Upper lobe of right lung (tissue), 1 donor: Measurements from ENCODE around the gene SRP68. TPM values are rescaled to one million over a fixed set of nuclear protein-coding genes. Genes with fewer than 3 reads are reported as not detected.

Experiments
- ATAC-seq: fragments of 200-7000 bp; cut with Tn5 transposase; one replicate; pipeline ENCODE4 v1.9.1; 2020; ENCODE audit warnings: mild to moderate bottlenecking, moderate library complexity
- DNase-seq: peaks from one replicate; pipeline ENCODE4 v3.0.0-alpha.2; 2020
- H3K27ac ChIP-seq: fragments of 200-600 bp; one replicate; pipeline ENCODE4 v1.8.0; 2022
- H3K27me3 ChIP-seq: fragments of 200-600 bp; one replicate; pipeline ENCODE4 v1.8.0; 2022; ENCODE audit warnings: mild to moderate bottlenecking
- H3K36me3 ChIP-seq: fragments of 200-600 bp; one replicate; pipeline ENCODE4 v1.8.0; 2022
- H3K4me1 ChIP-seq: fragments of 200-600 bp; one replicate; pipeline ENCODE4 v1.8.0; 2022
- H3K4me3 ChIP-seq: fragments of 200-600 bp; one replicate; pipeline ENCODE4 v1.8.0; 2022; ENCODE audit warnings: mild to moderate bottlenecking
- H3K9me3 ChIP-seq: fragments of 200-600 bp; one replicate; pipeline ENCODE4 v1.8.0; 2022
- CTCF ChIP-seq: fragments of 200-600 bp; IDR thresholded peaks from one replicate; pipeline ENCODE4 v1.8.0; 2022; ENCODE audit warnings: antibody characterized with exemption
- intact Hi-C: fragments of 100-400 bp; cut with DNase I; formaldehyde crosslinking; loops from one replicate; pipeline ENCODE4 v1.11.0; 2022
- total RNA-seq: library from RNA; stranded (reverse); fragmentation: NEBNext Ultra II Directional; extraction: Animal tissue kit (Norgen Biotek cat#: 25700); gene quantifications from one replicate; pipeline ENCODE4 v1.2.1, GENCODE V29; 2021
- donor health status: DM: no; HTN: yes; CAD: no; lungs with severe emphysema.

Gene SRP68
- total RNA-seq, 1 donor from 2014 or later = 74.9 TPM

GRCh38 chr17:76008208-76008607 lies 64.1 kb downstream of the SRP68 start:
- Histone ChIP-seq H3K4me3 (no peak overlapping the region), H3K9me3 (no peaks in the 10 kb centered on the region), H3K4me1 (peaks cover 12% of the 10 kb centered on the region), H3K27ac (no peak overlapping the region), H3K27me3 (no peaks in the 10 kb centered on the region), H3K36me3 (no peaks in the 10 kb centered on the region)
- ATAC-seq (no peak), DNase-seq (no peak)
- intact Hi-C loops = loop anchor here (5.0 kb wide), 1 partner anchor 101 kb away; no protein-coding TSS in a partner anchor
- no peak for TF ChIP-seq CTCF

GRCh38 chr17:76007850-76008165 lies 64.5 kb downstream of the SRP68 start:
- Histone ChIP-seq H3K9me3 (no peaks in the 10 kb centered on the region), H3K4me1 (peaks cover 16% of the 10 kb centered on the region), H3K27me3 (no peaks in the 10 kb centered on the region), H3K27ac (no peak overlapping the region), H3K4me3 (no peak overlapping the region), H3K36me3 (no peaks in the 10 kb centered on the region)
- intact Hi-C loops = loop anchor here (5.0 kb wide), 1 partner anchor 101 kb away; no protein-coding TSS in a partner anchor
- ATAC-seq (no peak), DNase-seq (no peak)
- no peak for TF ChIP-seq CTCF

DNA sequence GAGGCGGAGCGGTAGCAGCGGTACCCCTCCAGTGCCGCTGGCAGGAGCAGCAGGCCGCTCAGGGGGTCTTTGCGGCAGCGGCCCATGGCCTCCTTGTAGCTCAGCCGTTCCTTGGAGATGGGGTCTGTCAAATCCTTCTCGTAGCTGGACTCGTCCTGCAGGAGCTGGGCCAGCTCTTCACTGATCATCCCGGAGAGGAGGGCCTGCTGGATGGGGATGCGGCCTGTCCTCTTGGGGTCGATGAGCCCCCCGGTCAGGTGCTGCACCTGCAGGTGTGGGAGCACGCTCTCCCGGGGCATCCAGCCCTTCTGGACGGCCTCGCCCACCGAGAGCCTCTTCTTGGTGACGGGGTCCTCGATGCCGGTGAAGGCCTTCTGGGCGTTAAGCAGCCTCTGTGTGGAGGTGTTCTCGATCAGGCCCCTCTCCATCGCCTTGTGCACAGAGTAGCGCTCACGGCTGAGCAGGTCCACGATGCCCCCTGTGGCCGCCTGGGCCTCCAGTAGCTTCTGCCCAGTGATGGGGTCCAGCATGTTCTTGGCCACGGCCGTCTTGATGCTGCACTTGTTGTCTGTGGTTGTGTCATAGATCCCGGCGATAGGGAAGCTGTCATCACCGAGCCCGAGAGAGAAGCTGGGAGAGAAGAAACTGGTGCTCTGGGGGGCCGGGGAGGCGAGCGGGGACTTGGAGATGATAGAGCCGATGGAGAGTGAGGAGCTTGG lies 65.0 kb downstream of the SRP68 start:
- Histone ChIP-seq H3K4me3 (no peak overlapping the region), H3K27ac (no peak overlapping the region), H3K36me3 (no peaks in the 10 kb centered on the region), H3K4me1 (peaks cover 16% of the 10 kb centered on the region), H3K27me3 (no peaks in the 10 kb centered on the region), H3K9me3 (no peaks in the 10 kb centered on the region)
- DNase-seq (no peak), ATAC-seq (no peak)
- intact Hi-C loops = loop anchor here (5.0 kb wide), 1 partner anchor 100 kb away; no protein-coding TSS in a partner anchor
- no peak for TF ChIP-seq CTCF

- peak; percentile 60 for ATAC-seq
- no peak for DNase-seq
- intact Hi-C loops = loop anchor here (5.0 kb wide), 1 partner anchor 98 kb away; no protein-coding TSS in a partner anchor
- Histone ChIP-seq H3K9me3 (no peaks in the 10 kb centered on the region), H3K36me3 (no peaks in the 10 kb centered on the region), H3K27ac (peak overlapping the region; percentile 72), H3K4me3 (no peak overlapping the region), H3K4me1 (peaks cover 16% of the 10 kb centered on the region), H3K27me3 (no peaks in the 10 kb centered on the region)
- peak; percentile 68 for TF ChIP-seq CTCF
Observed at GRCh38 chr17:76005263-76006149, 66.8 kb downstream of the SRP68 start.

DNA sequence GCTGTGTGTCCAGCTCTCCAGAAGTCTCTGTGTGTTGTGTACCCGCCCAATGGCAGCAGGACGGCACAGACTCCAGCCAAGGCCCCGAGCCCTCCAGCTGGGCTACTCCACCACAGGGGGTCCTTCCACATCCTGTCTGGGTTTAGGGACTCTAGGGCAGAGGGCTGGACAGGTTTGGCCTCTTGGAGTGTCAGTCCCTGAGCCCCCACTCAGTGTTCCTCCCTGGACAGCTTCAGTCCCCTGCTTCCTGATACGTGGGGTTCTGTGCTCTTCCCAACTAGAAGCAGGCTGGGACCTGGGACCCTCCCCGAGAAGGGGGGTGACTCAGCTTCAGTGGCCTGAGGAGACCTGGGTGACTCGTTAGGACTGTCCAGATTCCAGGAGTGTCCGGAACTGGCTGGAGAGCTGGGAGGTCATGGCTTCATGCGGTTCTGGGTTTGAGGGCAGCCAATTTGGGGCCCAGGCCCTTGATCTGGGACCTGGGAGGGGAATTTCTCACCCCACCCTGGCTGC lies 67.5 kb downstream of the SRP68 start:
- Histone ChIP-seq H3K27ac (peak overlapping the region; percentile 72), H3K27me3 (no peaks in the 10 kb centered on the region), H3K4me1 (peaks cover 16% of the 10 kb centered on the region), H3K4me3 (no peak overlapping the region), H3K9me3 (no peaks in the 10 kb centered on the region), H3K36me3 (no peaks in the 10 kb centered on the region)
- DNase-seq (no peak), ATAC-seq (no peak)
- no peak for TF ChIP-seq CTCF
- intact Hi-C loops = loop anchor here (5.0 kb wide), 1 partner anchor 98 kb away; no protein-coding TSS in a partner anchor
